ENCODE data around the gene GLRX5.

GRCh38 chr14:95509495-95509894 is 25.4 kb upstream of the GLRX5 start:
- TF ChIP-seq, protein P1, sequence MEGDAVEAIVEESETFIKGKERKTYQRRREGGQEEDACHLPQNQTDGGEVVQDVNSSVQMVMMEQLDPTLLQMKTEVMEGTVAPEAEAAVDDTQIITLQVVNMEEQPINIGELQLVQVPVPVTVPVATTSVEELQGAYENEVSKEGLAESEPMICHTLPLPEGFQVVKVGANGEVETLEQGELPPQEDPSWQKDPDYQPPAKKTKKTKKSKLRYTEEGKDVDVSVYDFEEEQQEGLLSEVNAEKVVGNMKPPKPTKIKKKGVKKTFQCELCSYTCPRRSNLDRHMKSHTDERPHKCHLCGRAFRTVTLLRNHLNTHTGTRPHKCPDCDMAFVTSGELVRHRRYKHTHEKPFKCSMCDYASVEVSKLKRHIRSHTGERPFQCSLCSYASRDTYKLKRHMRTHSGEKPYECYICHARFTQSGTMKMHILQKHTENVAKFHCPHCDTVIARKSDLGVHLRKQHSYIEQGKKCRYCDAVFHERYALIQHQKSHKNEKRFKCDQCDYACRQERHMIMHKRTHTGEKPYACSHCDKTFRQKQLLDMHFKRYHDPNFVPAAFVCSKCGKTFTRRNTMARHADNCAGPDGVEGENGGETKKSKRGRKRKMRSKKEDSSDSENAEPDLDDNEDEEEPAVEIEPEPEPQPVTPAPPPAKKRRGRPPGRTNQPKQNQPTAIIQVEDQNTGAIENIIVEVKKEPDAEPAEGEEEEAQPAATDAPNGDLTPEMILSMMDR (conservative IDR thresholded peaks at IDR 0.05; ENCODE audit: low read depth, low read length), result no peak
- TF ChIP-seq EZH2 (IDR thresholded peaks at IDR 0.05; ENCODE audit: borderline replicate concordance, low read depth, low read length, poor library complexity, severe bottlenecking), result no peak
